Measurements from ENCODE around the gene H2BK1.
A peak's percentile ranks its signal among the peaks of the same experiment; 100 is the strongest.

The H2BK1 gene

GRCh38 chr7:151175793-151176311 is 34.4 kb downstream of the H2BK1 start:
- no peak for DNase-seq

GRCh38 chr7:151175047-151175792 is 35.1 kb downstream of the H2BK1 start:
- no peak for DNase-seq

- peak; percentile 31 to 57 for DNase-seq
These were observed 35.8 kb downstream of the H2BK1 start for GRCh38 chr7:151174246-151175046.

- no peak for DNase-seq
These were observed 36.7 kb downstream of the H2BK1 start for GRCh38 chr7:151173386-151174245.

- peak; percentile 79 to 81 for DNase-seq
These were observed 37.8 kb downstream of the H2BK1 start for GRCh38 chr7:151172273-151173141.

GRCh38 chr7:151168787-151169162 is 41.5 kb downstream of the H2BK1 start:
- DNase-seq = no peak

GRCh38 chr7:151168003-151168786 is 42.1 kb downstream of the H2BK1 start:
- DNase-seq = peak; percentile 44 to 59

GRCh38 chr7:151167197-151167961 is 42.9 kb downstream of the H2BK1 start, which contains the start of gene GBX1:
TSS of gene GBX1 (minus strand) at chr7:151167694. CDS start at chr7:151167548, 146 bp downstream.
- DNase-seq = peak in 1 of 2 donors; percentile 11

GRCh38 chr7:151166629-151167196 is 43.6 kb downstream of the H2BK1 start:
- no peak for DNase-seq

- no peak for DNase-seq
These were observed 48.5 kb downstream of the H2BK1 start for GRCh38 chr7:151161757-151162156.

Measured in CD4-positive, alpha-beta T cell treated with Interleukin-4 for 1 hour (primary cell).